ENCODE results near the gene DTX3L. TPM values are rescaled to one million over a fixed set of nuclear protein-coding genes. Genes with fewer than 3 reads are reported as not detected.

DTX3L gene
- total and polyA plus RNA-seq, 9 of the 15 experiments (the other 6 are each of a cell fraction or from before 2014, with no cell fraction given) = 2.3 to 6.5 (median 3.0) TPM

DNA sequence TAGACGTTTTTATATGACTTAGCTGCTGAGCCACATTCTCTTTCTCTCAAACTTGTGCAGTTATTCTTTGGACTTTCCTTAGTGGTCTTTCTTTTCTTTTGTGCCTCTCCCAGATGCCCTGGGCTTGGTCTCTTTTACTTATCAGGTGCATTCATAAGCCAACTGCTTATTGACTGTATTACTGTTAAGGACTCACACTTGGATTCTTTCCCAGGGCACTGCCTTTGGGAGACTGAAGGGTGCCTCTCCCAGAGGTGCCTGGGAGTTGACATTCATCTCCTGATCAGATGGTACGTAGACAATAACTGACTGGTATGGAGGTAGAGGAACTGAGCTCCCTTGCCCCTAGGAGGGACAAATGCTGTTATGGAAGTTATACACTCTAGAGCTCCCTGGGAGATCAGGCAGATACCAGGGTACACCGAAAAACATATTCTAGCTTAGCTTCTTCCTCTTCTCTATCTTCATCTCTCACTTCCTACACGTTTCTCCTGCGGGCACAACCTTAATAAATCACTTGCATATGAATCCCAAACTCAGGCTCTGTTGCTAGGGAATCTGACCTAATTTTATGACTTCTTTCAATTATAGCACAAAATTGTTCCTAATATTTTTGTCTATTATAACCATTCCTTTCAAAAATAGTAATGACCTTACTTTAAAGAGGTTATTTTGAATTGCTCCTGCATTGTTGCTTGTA lies 38.0 kb downstream of the DTX3L start (continued):
- TF ChIP-seq NEUROD1 (IDR thresholded peaks at IDR 0.05; ENCODE audit: borderline replicate concordance, low read depth, low read length, partially characterized antibody) (no peak), FOXJ3 (CRISPR knock-in tag; IDR thresholded peaks at IDR 0.05) (no peak), PREB (CRISPR knock-in tag; IDR thresholded peaks at IDR 0.05) (no peak), KLF13 (tag; IDR thresholded peaks at IDR 0.05; ENCODE audit: borderline replicate concordance, low read depth) (no peak)

DNA sequence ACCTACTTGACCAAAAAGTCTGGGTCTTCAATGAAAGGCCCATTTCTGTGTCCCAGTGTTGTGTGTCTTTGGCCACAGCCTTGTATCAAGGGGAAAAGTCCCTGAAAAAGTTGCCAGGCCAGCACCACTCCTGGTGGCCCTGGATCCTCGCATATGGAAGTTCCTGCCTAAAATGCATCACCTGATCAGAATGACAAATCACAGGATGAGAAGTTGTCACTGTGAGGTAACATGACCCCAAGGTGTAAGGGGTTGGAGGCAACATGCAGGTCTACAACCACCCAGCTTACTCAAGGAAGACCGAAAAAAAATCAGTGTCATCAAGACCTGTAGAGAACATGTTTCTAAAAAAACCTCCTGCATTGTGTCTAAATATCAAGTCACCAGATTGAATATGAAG lies 38.9 kb downstream of the DTX3L start:
- H2AFZ ChIP-seq (ENCODE audit: low read depth, low read length) = no peak overlapping the region
- H3K36me3 ChIP-seq (ENCODE audit: control insufficient read depth, insufficient read depth, low read length) = no peaks in the 10 kb centered on the region
- WGBS (ENCODE audit: insufficient coverage, low coverage, missing lambda C conversion rate) = 0% methylated on average over 2 of the region's 2 CpGs
- no peaks in the 10 kb centered on the region for H3K4me1 ChIP-seq (replicated peaks in 1 of 2; ENCODE audit: control insufficient read depth in 2 of 2, insufficient read depth in 2 of 2, low read length in 2 of 2)
- H3K4me3 ChIP-seq = no peak overlapping the region
- POLR2A ChIA-PET = no interaction called here
- CTCF ChIA-PET (ENCODE audit: low intra/inter-chr PET ratio) = no interaction called here
- BruUV-seq (replicated peaks) = no TSS peak
- no peaks in the 10 kb centered on the region for H3K79me2 ChIP-seq (ENCODE audit: control insufficient read depth, insufficient read depth, low read length)
- intact Hi-C loops (cut with micrococcal nuclease) = no loop called here
- no peak overlapping the region for H3K27ac ChIP-seq (ENCODE audit: extremely low read depth, low read depth, low read length)
- no peaks in the 10 kb centered on the region for H4K20me1 ChIP-seq (replicated peaks; ENCODE audit: control insufficient read depth, insufficient read depth, low read length)
- H3K9ac ChIP-seq (ENCODE audit: insufficient read depth in 1 of 2, low read depth in 2 of 2, low read length in 2 of 2) = no peak overlapping the region
- no peaks in the 10 kb centered on the region for H3K9me1 ChIP-seq (ENCODE audit: control insufficient read depth, insufficient read depth, low read length)
- no peak for FAIRE-seq
- no peaks in the 10 kb centered on the region for H3K9me3 ChIP-seq (replicated peaks; ENCODE audit: control insufficient read depth, insufficient read depth, low read depth, low read length)
- H3K27me3 ChIP-seq (ENCODE audit: control insufficient read depth in 2 of 2, insufficient read depth in 2 of 2, low read length in 2 of 2) = no peaks in the 10 kb centered on the region
- H3K4me2 ChIP-seq (ENCODE audit: insufficient read depth, low read length) = no peak overlapping the region
- ATAC-seq = no peak
- in situ Hi-C loops (cut with MboI) = no loop called here
- no peak for TF ChIP-seq HNRNPH1 (optimal IDR thresholded peaks at IDR 0.05; ENCODE audit: low read depth, low read length)
- no peak for TF ChIP-seq GTF2F1 (IDR thresholded peaks at IDR 0.05; ENCODE audit: low read depth, low read length)
- no peak for TF ChIP-seq FIP1L1 (IDR thresholded peaks at IDR 0.05; ENCODE audit: low read depth, low read length, poor library complexity, severe bottlenecking)
- TF ChIP-seq, protein P1, sequence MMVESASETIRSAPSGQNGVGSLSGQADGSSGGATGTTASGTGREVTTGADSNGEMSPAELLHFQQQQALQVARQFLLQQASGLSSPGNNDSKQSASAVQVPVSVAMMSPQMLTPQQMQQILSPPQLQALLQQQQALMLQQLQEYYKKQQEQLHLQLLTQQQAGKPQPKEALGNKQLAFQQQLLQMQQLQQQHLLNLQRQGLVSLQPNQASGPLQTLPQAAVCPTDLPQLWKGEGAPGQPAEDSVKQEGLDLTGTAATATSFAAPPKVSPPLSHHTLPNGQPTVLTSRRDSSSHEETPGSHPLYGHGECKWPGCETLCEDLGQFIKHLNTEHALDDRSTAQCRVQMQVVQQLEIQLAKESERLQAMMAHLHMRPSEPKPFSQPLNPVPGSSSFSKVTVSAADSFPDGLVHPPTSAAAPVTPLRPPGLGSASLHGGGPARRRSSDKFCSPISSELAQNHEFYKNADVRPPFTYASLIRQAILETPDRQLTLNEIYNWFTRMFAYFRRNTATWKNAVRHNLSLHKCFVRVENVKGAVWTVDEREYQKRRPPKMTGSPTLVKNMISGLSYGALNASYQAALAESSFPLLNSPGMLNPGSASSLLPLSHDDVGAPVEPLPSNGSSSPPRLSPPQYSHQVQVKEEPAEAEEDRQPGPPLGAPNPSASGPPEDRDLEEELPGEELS (CRISPR knock-in tag; IDR thresholded peaks at IDR 0.05; ENCODE audit: borderline replicate concordance) = no peak
- no peak for TF ChIP-seq NRF1 (conservative IDR thresholded peaks at IDR 0.05 in 1 of 2, IDR thresholded peaks at IDR 0.05 in 1 of 2)
- DNase-seq (ENCODE audit: extremely low read depth in 1 of 4, low spot score in 3 of 4) = no peak

All from K562 (cell line).